ENCODE measurements around the gene PLEKHN1.

The PLEKHN1 gene

GRCh38 chr1:918353-918752 is 47.9 kb upstream of the PLEKHN1 start:
- no peak for DNase-seq
- H4K20me1 ChIP-seq (ENCODE audit: insufficient read depth, low read length) = no peaks in the 10 kb centered on the region
- H2AFZ ChIP-seq (ENCODE audit: low read length) = no peak overlapping the region
- TF ChIP-seq EZH2 (optimal IDR thresholded peaks at IDR 0.05; ENCODE audit: low read depth, low read length) (no peak), CTCF (IDR thresholded peaks at IDR 0.05; ENCODE audit: low read length) (no peak), EZH2phosphoT487 (IDR thresholded peaks at IDR 0.05; ENCODE audit: low read length) (no peak)
- peaks cover 100% of the 10 kb centered on the region for H3K27me3 ChIP-seq (replicated peaks; ENCODE audit: insufficient read depth, low read length)
- H3F3A ChIP-seq (ENCODE audit: insufficient read depth, low read length) = no peaks in the 10 kb centered on the region
- H3K4me1 ChIP-seq (ENCODE audit: low read length) = no peaks in the 10 kb centered on the region; the same call in 1 of the 2 replicates
- H3K36me3 ChIP-seq (replicated peaks; ENCODE audit: insufficient read depth, low read length) = no peaks in the 10 kb centered on the region
- no peaks in the 10 kb centered on the region for H3K79me2 ChIP-seq (ENCODE audit: low read length)
- H3K9me2 ChIP-seq (replicated peaks; ENCODE audit: insufficient read depth, low read length) = no peaks in the 10 kb centered on the region
- no peak overlapping the region for H3K27ac ChIP-seq (ENCODE audit: low read length)
- no peak overlapping the region for H3K9ac ChIP-seq (ENCODE audit: low read length)
- no peak overlapping the region for H3K4me2 ChIP-seq (ENCODE audit: low read depth, low read length)
- no peak overlapping the region for H3K4me3 ChIP-seq (ENCODE audit: low read length)
- H3K9me3 ChIP-seq (replicated peaks; ENCODE audit: insufficient read depth, low read length) = no peaks in the 10 kb centered on the region

DNA sequence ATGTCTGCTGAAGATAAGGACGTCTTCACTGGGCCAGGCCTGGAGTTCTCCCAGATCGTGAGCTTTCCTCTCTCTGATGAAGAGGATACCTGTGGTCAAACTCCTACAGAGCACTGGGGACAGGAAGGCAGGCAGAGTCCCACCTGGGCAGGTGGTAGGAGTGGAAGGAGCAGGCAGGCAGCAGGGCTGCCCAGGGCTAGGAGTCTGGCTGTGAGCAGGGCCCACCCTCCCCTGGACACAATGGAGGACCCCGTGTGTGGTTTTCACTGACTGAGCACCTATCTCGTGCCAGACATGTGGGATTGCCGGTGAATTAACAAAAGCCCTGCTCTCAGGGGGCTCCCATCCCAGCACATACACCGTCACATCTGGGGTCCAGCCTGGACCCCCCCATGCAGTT is 47.4 kb upstream of the PLEKHN1 start:
- H3K4me2 ChIP-seq (ENCODE audit: low read depth, low read length) = no peak overlapping the region
- H3K27me3 ChIP-seq (replicated peaks; ENCODE audit: insufficient read depth, low read length) = peaks cover 98% of the 10 kb centered on the region

GRCh38 chr1:919271-919872 is 46.9 kb upstream of the PLEKHN1 start:
- Histone ChIP-seq H3K27ac (ENCODE audit: low read length) (no peak overlapping the region), H4K20me1 (ENCODE audit: insufficient read depth, low read length) (no peaks in the 10 kb centered on the region)

More for the DNA sequence above, 47.4 kb upstream of the PLEKHN1 start:
- H3K27ac ChIP-seq (ENCODE audit: low read length) = no peak overlapping the region
- DNase-seq = no peak
- no peaks in the 10 kb centered on the region for H3K79me2 ChIP-seq (ENCODE audit: low read length)
- no peaks in the 10 kb centered on the region for H3K9me3 ChIP-seq (replicated peaks; ENCODE audit: insufficient read depth, low read length)
- no peaks in the 10 kb centered on the region for H3K36me3 ChIP-seq (replicated peaks; ENCODE audit: insufficient read depth, low read length)
- H3K4me1 ChIP-seq (ENCODE audit: low read length) = no peaks in the 10 kb centered on the region; the same call in 1 of the 2 replicates
- no peak overlapping the region for H2AFZ ChIP-seq (ENCODE audit: low read length)
- no peak overlapping the region for H3K9ac ChIP-seq (ENCODE audit: low read length)
- H3K9me2 ChIP-seq (replicated peaks; ENCODE audit: insufficient read depth, low read length) = no peaks in the 10 kb centered on the region
- no peak overlapping the region for H3K4me3 ChIP-seq (ENCODE audit: low read length)
- H4K20me1 ChIP-seq (ENCODE audit: insufficient read depth, low read length) = no peaks in the 10 kb centered on the region
- H3F3A ChIP-seq (ENCODE audit: insufficient read depth, low read length) = no peaks in the 10 kb centered on the region
- TF ChIP-seq EZH2phosphoT487 (IDR thresholded peaks at IDR 0.05; ENCODE audit: low read length) (no peak), EZH2 (optimal IDR thresholded peaks at IDR 0.05; ENCODE audit: low read depth, low read length) (no peak), CTCF (IDR thresholded peaks at IDR 0.05; ENCODE audit: low read length) (no peak)

More at GRCh38 chr1:919271-919872, 46.9 kb upstream of the PLEKHN1 start:
- Histone ChIP-seq H3F3A (ENCODE audit: insufficient read depth, low read length) (no peaks in the 10 kb centered on the region), H3K9ac (ENCODE audit: low read length) (no peak overlapping the region), H3K4me3 (ENCODE audit: low read length) (no peak overlapping the region), H3K79me2 (ENCODE audit: low read length) (no peaks in the 10 kb centered on the region), H3K9me3 (replicated peaks; ENCODE audit: insufficient read depth, low read length) (no peaks in the 10 kb centered on the region), H3K4me1 (ENCODE audit: low read length) (no peaks in the 10 kb centered on the region; the same call in 1 of the 2 replicates), H2AFZ (ENCODE audit: low read length) (no peak overlapping the region), H3K4me2 (ENCODE audit: low read depth, low read length) (no peak overlapping the region), H3K9me2 (replicated peaks; ENCODE audit: insufficient read depth, low read length) (no peaks in the 10 kb centered on the region), H3K27me3 (replicated peaks; ENCODE audit: insufficient read depth, low read length) (peaks cover 92% of the 10 kb centered on the region), H3K36me3 (replicated peaks; ENCODE audit: insufficient read depth, low read length) (no peaks in the 10 kb centered on the region)
- TF ChIP-seq EZH2phosphoT487 (IDR thresholded peaks at IDR 0.05; ENCODE audit: low read length) (no peak), CTCF (IDR thresholded peaks at IDR 0.05; ENCODE audit: low read length) (no peak), EZH2 (optimal IDR thresholded peaks at IDR 0.05; ENCODE audit: low read depth, low read length) (no peak)
- DNase-seq = no peak
